22Rv1 (cell line): ENCODE data around the gene PCCA.
A peak's percentile ranks its signal among the peaks of the same experiment; 100 is the strongest.

Experiments
- H3K27ac ChIP-seq: fragments of 450-650 bp; 2 replicates; pipeline ENCODE4 v1.5.1; 2017
- CTCF ChIP-seq: fragments of 450-650 bp; IDR thresholded peaks from 2 replicates; pipeline ENCODE4 v1.5.1; 2017; ENCODE audit warnings: mild to moderate bottlenecking
- ZFX ChIP-seq: fragments of 450-650 bp; IDR thresholded peaks from 2 replicates; pipeline ENCODE4 v1.6.1; 2017; ENCODE audit warnings: antibody characterized with exemption, borderline replicate concordance

Gene PCCA

GRCh38 chr13:100432611-100433010 lies 343.7 kb downstream of the PCCA start:
- H3K27ac ChIP-seq: no peak overlapping the region
- TF ChIP-seq ZFX (no peak), CTCF (no peak)

- TF ChIP-seq ZFX (no peak), CTCF (no peak)
- H3K27ac ChIP-seq: no peak overlapping the region
Measured at GRCh38 chr13:100433475-100433874, 344.6 kb downstream of the PCCA start.

GRCh38 chr13:100434010-100434763 lies 345.3 kb downstream of the PCCA start:
- H3K27ac ChIP-seq: no peak overlapping the region
- TF ChIP-seq ZFX (no peak), CTCF (no peak)

GRCh38 chr13:100436099-100436498 lies 347.2 kb downstream of the PCCA start:
- TF ChIP-seq CTCF: no peak
- no peak for TF ChIP-seq ZFX
- H3K27ac ChIP-seq: peak overlapping the region; percentile 59

- no peak for TF ChIP-seq CTCF
- no peak overlapping the region for H3K27ac ChIP-seq
Measured at GRCh38 chr13:100438059-100438788, 349.3 kb downstream of the PCCA start.

- TF ChIP-seq ZFX (no peak), CTCF (no peak)
- H3K27ac ChIP-seq: no peak overlapping the region
Measured at GRCh38 chr13:100439247-100439970, 350.5 kb downstream of the PCCA start.
